Activated CD4-positive, alpha-beta T cell treated with anti-CD3 and anti-CD28 coated beads for 1 hour (primary cell): Measurements from ENCODE around the gene KLRC1.
"Not testable (repeated sequence)": the region's sequence is repeated elsewhere in the genome, so short reads cannot be mapped to it uniquely, and the experiment has no call there.

ENCODE experiments used
- DNase-seq: peaks from one replicate; pipeline ENCODE4 v3.0.0-alpha.2; 2020

The KLRC1 gene

DNA sequence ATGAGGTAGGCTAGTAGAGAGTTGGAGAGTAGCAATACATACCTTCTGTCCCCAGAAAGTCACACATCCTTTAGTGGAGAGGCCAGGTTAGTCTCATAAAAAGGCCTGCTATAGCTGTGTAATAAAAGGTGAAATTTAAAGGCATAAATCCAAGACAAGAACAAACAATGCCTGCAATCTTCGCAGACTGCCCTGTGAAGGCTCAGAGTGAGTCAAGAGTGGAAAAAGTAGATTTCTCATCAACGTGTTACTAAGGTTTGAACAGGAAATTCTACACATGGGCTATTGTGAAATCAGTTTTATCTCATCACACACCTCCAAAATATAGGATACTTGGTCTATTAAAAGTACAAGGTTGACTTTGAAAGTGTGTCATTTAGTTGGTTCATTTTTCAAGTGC lies at the start of gene KLRC1:
Gene KLRC1, minus strand, starts transcription at position 222 of the 400 bp plus-strand sequence. CDS start 2,221 bp downstream, outside the sequence.
- DNase-seq = no peak

DNA sequence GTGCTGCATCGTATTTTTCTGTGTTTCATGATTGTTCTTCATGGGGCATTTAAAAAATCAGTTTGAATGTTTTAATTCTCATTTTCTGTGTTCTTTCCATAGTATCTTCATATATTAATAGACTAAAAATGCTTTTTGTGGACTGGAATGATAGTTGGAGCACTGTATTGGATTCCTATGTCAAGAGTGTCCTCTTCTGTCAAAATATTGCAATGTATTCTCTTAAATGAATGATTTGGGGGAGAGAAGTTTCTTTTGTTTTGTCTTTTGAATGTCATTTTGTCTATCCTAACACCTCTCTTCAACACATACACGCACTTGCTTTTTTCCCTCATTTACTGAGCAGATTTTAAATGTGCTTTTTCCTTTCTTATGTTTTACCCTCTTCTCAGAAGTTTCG lies 47.9 kb upstream of the KLRC1 start:
- no peak for DNase-seq

DNA sequence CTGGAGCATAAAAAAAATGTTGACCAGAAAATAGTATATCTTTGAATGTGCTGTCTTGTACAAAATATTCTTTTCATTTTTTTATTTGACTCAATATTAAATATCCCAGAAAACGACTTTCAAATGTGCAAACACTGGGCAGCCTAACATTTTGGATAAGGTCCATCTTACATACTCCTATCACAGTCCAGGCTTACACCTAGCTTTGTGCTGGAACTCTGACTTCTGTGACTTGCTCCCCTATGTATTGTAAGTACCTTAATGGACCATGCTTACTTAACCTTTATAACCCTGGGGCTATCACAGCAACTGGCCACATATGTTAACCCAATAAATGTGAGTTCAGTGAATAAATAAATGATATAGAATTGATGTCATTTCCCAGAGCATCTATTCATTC lies 44.9 kb upstream of the KLRC1 start:
- DNase-seq = no peak

DNA sequence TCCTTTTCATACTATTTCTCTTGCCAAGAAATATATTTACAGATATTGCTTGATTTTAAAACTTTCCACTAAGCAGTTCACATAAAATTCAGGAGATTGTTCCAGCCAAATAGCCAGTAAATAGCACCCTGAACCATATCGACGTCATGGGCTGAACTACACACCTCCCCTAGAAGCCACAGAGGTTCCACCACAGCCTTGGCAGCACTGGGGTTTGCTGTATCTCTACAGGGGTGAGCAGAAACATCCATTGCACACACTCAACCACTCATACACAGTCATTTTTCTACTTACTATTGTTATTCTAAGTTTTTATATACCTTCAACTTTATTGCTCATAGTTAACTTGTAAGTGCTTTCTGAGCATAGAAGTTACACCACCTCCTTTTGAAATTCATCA lies 44.4 kb upstream of the KLRC1 start:
- no peak for DNase-seq

DNA sequence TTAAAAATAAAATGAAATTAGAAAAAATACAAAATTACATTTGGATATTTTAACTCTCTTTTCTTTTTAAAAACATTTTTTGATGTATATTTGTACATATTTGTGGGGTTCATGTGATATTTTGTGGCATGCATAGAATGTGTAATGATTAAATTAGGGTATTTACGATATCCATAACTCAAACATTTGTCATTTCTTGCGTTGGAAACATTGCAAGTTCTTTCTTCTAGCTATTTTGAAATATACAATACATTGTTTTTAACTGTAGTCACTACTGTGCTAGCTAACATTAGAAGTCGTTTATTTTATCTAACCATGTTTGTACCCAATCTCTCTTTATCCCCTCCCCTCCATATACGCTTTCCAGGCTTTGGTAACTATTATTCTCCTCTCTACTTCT lies 38.6 kb upstream of the KLRC1 start:
- no peak for DNase-seq

DNA sequence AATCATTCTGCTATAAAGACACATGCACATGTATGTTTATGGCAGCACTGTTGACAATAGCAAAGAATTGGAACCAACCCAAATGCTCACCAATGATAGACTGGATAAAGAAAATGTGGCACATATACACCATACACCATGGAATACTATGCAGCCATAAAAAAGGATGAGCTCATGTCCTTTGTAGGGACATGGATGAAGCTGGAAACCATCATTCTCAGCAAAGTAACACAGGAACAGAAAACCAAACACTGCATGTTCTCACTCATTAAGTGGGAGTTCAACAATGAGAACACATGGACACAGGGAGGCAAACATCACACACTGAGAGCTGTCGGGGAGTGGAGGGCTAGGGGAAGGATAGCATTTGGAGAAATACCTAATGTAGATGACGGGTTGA lies 34.2 kb upstream of the KLRC1 start:
- DNase-seq = not testable (repeated sequence)

DNA sequence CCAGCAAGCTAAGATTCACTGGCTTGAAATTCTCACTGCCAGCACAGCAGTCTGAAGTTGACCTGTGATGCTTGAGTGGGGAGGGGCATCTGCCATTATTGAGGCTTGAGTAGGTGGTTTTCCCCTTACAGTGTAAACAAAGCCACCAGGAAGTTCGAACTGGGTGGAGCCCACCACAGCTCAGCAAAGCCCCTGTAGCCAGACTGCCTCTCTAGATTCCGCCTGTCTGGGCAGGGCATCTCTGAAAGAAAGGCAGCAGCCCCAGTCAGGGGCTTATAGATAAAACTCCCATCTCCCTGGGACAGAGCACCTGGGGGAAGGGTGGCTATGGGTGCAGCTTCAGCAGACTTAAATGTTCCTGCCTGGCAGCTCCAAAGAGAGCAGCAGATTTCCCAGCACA lies 28.7 kb upstream of the KLRC1 start:
- DNase-seq = not testable (repeated sequence)

DNA sequence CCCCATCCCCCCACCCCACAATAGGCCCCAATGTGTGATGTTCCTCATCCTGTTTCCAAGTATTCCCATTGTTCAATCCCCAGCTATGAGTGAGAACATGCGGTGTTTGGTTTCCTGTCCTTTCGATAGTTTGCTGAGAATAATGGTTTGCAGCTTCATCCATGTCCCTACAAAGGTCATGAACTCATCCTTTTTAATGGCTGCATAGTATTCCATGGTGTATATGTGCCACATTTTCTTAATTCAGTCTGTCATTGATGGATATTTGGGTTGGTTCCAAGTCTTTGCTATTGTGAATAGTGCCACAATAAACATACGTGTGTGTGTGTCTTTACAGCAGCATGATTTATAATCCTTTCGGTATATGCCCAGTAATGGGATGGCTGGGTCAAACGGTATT lies 19.6 kb upstream of the KLRC1 start:
- DNase-seq = not testable (repeated sequence)

DNA sequence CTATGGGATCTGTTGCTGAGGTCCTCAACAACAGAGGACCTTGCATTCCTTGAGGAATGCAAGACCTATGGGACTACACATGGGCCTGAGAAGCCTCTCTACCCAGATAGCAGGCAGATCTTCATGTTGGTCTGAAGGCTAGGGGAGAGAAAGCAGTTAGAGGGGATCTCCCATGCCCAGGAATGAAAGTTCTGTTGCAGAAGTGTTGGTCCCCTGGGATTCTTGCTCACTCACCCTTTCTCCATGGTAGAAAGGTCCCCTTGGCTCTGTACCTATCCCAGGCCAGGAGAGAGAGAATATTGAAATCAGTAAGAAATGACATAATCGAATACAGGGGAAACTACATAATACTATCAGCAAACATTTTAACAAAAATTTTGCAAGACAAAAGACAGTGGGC lies 16.5 kb upstream of the KLRC1 start:
- no peak for DNase-seq

DNA sequence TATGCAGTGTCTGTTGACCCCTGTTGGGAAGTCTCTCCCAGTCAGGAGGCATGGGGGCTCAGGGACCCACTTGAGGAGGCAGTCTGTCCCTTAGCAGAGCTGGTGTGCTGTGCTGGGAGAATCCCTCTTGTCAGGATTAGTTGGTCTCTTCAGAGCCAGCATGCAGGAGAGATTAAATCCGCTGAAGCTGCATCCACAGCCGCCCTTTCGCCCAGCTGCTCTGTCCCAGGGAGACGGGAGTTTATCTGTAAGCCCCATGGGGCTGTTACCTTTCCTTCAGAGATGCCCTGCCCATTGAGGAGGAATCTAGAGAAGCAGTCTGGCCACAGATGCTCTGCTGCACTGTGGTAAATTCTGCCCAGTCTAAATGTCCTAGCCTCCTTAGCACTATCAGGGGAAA lies 13.1 kb upstream of the KLRC1 start:
- DNase-seq = no peak

DNA sequence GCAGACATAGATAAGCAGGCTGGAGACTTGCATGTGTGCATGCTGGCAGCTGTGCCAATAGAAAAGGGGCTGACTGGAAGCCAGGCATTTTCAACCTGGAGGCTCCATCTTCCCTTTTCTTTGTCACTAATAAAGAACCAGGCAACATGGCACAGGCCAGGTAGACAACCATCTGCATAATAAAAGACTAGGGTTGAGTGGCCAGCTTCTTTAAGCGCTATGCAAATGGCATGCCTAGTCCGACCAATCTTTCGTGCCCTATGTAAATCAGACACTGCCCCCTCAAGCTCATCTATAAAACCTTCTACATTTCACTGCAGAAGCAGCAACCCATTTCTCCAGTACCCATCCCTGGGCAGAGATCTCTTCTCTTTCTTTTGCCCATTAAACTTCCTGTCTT lies 4.6 kb upstream of the KLRC1 start:
- no peak for DNase-seq

DNA sequence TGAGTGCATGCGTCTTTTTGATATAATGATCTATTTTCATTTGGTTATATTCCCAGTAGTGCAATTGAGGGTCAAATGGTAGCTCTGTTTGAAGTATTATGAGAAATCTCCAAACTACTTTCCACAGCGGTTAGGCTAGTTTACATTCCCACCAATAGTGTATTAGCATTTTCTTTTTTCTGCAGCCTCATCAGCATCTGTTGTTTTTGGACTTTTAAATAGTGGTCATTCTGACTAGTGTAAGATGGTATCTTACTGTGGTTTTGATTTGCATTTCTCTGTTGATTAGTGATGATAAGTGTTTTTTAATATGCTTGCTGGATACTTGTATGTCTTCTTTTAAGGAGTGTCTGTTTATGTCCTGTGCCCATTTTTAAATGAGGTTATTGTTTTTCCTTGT lies 3.7 kb upstream of the KLRC1 start:
- DNase-seq = no peak

DNA sequence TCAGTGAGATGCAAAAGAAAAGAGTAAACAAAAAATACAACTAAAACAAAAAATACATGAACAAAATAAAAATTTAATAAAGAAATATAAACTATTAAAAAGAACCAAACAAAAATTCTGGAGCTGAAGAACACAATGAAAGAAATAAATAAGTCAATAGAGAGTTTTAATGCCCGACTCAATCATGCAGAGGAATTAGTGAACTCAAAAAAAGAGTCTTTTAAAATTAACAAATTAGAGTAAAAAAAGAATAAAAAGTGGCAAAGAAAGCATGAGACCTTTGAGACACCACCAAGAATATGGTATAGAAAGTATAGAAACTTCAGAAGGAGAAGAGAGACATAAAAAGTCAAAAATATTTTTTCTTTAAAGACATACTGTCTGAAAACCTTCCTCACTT lies 2.6 kb upstream of the KLRC1 start:
- no peak for DNase-seq

DNA sequence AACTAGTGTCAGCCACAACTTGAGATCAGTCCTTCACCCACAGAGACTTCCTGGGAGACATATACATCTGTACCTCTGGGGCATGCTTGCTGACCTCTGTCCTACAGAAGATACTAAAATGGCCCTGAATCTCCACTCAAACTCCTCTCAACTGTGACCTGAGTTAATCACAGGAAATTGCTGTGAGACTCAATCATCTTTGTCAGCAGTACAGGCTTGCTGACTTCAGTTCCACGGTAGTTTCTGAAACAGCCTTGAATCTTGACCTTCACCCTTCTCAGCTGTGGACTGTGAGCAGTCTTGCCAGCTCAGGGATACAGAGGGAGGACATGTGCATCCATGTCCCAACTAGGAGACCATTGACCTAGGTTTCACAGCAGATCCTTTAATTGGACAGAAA lies 1.4 kb upstream of the KLRC1 start:
- DNase-seq = no peak

DNA sequence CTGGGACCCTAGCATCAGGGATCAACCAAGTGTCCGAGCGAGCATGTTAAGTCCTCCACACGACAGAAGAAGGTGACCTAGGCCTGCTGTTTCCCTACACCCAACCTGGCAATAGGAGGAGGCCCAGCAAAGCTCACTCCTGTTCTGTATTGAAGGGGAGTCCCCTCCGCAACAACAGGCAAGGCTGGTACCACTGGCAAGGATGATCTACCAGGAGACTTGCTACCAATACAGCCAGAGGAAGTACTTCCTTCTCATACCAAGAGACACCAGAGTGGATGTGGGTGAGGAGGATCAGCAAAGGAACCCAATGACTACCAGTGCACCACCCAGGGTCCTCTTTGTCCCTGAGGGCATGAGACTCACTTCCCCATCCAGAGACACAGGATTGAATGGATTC lies 4.9 kb downstream of the KLRC1 start:
- no peak for DNase-seq

DNA sequence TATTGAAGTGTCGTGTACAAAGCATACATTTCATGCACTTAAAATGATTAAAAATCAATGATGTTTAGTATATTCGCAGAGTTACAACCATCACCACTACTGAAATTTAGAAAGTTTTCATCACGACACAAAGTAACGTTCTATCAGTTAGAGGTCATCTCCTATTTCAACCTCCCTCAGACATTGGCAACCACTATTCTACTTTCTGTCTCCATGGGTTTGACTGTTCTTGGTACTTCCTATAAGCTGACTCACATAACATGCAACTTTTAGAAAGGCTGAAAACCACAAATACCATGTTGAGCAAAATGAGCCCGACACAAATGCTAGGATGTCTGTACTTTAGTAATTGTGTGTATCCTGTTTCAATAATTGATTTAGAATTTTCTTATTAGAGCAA lies 7.1 kb downstream of the KLRC1 start:
- not testable (repeated sequence) for DNase-seq

DNA sequence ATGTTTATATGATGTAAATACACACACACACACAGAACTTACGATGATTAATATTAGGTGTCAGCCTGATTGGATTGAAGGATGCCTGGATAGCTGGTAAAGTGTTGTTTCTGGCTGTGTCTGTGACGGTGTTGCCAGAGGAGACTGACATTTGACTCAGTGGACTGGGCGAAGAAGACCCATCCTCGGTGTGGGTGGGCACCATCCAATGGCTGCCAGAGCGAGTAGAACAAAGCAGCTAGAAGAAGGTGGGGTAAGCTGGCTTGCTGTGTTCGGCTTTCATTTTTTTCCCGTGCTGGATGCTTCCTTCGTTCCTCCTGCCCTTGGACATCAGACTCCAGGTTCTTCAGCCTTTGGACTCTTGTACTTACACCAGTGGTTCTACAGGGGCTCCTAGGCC lies 12.0 kb downstream of the KLRC1 start:
- DNase-seq = not testable (repeated sequence)

DNA sequence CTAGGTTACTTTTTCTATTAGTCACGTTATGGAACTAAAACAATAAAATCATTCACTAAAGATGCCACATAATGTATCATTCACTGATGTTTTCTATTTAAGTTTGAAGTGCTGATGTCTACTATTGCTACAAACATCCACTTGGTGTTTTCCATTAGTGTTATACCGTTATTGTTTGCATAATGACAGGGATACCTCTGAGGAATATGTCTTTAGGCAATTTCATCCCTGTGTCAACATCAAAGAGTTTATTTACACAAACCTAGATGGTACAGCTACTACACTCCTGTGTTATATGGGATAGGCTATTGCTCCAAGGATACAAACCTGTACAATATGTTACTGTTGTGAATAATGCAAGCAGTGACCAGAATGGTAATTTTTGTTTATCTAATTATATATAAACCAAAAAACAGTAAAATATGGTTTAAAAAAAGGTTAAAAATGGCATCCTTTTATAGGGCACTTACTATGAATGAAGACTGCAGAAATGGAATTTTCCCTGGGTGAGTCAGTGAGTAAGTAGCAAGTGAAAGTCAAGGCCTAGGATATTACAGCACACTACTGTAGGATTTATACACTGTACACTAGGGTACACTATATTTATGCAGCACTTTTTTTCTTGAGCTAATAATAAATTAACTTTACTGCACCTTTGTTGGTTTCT lies 13.4 kb downstream of the KLRC1 start:
- not testable (repeated sequence) for DNase-seq

DNA sequence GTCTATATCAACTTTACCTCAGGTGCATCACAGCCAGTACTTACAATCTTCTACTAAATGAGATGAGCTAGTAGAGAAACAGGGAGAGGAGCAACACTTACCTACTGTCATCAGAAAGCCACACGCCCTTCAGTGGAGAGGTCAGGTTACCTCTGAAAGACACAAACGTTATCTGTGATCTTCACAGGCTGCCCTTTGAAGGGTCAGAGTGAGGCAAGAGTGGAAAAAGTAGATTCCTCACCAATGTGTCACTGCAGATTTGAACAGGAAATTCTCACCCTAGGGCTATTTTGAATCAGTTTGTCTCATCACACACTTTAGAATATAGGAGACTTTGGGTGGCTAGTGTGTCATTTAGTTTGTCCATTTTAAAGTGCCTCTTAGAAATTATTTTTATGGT lies 15.6 kb downstream of the KLRC1 start:
- not testable (repeated sequence) for DNase-seq

DNA sequence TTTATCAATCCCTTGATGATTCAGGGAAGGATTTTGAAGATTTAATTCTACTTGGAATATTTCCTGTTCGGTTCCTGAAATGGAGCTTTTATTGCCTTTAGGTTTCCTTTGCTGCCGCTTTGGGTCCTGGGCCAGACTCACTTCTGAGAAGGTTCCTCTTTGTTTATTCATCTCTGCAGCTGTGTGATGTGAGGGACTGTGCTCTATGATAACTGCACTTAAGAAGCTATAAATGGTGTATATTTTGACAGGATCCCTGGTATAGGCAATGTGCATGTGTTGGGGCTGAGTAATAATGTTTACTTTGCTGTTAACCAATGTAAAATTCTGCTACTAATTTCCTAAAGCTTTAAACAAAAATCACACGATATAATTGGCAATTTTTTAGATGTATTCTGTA lies 17.4 kb downstream of the KLRC1 start, which contains the start of gene KLRC2:
Gene KLRC2, minus strand, starts transcription at position 195 of the 400 bp plus-strand sequence. Its CDS starts 24 bp downstream, at position 171.
- DNase-seq = not testable (repeated sequence)

DNA sequence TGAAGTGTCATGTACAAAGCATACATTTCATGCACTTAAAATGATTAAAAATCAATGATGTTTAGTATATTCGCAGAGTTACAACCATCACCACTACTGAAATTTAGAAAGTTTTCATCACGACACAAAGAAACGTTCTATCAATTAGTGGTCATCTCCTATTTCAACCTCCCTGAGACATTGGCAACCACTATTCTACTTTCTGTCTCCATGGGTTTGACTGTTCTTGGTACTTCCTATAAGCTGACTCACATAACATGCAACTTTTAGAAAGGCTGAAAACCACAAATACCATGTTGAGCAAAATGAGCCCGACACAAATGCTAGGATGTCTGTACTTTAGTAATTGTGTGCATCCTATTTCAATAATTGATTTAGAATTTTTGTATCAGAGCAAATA lies 22.6 kb downstream of the KLRC1 start:
- not testable (repeated sequence) for DNase-seq

DNA sequence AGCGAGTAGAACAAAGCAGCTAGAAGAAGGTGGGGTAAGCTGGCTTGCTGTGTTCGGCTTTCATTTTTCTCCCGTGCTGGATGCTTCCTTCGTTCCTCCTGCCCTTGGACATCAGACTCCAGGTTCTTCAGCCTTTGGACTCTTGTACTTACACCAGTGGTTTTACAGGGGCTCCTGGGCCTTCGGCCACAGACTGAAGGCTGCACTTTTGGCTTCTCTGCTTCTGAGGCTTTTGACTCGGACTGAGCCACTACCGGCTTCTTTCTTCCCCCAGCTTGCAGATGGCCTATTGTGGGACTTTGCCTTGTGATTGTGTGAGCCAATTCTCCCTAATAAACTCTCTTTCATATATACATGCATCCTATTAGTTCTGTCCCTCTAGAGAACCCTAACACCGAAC lies 27.2 kb downstream of the KLRC1 start:
- not testable (repeated sequence) for DNase-seq

DNA sequence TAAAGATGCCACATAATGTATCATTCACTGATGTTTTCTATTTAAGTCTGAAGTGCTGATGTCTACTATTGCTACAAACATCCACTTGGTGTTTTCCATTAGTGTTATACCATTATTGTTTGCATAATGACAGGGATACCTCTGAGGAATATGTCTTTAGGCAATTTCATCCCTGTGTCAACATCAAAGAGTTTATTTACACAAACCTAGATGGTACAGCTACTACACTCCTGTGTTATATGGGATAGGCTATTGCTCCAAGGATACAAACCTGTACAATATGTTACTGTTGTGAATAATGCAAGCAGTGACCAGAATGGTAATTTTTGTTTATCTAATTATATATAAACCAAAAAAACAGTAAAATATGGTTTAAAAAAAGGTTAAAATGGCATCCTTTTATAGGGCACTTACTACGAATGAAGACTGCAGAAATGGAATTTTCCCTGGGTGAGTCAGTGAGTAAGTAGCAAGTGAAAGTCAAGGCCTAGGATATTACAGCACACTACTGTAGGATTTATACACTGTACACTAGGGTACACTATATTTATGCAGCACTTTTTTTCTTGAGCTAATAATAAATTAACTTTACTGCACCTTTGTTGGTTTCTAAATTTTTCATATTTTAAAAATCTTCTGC lies 28.8 kb downstream of the KLRC1 start:
- DNase-seq = not testable (repeated sequence)

DNA sequence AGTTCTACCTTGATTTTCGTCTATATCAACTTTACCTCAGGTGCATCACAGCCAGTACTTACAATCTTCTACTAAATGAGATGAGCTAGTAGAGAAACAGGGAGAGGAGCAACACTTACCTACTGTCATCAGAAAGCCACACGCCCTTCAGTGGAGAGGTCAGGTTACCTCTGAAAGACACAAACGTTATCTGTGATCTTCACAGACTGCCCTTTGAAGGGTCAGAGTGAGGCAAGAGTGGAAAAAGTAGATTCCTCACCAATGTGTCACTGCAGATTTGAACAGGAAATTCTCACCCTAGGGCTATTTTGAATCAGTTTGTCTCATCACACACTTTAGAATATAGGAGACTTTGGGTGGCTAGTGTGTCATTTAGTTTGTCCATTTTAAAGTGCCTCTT lies 31.0 kb downstream of the KLRC1 start:
- DNase-seq = not testable (repeated sequence)

DNA sequence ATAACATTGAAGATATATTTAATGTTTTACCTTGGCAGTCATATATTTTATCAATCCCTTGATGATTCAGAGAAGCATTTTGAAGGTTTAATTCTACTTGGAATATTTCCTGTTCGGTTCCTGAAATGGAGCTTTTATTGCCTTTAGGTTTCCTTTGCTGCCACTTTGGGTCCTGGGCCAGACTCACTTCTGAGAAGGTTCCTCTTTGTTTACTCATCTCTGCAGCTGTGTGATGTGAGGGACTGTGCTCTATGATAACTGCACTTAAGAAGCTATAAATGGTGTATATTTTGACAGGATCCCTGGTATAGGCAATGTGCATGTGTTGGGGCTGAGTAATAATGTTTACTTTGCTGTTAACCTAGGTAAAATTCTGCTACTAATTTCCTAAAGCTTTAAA lies 32.8 kb downstream of the KLRC1 start, which contains the start of gene KLRC3:
Gene KLRC3, minus strand, starts transcription at position 262 of the 400 bp plus-strand sequence. Its CDS starts 45 bp downstream, at position 217.
- not testable (repeated sequence) for DNase-seq
